SK-N-MC (cell line): Measurements from ENCODE around the gene PRPF6.

Source experiments
- DNase-seq: peaks from one replicate; pipeline ENCODE4 v3.0.0-alpha.2; 2011; ENCODE audit warnings: low read depth, low spot score
- H3K27ac ChIP-seq: fragments of 200-600 bp; sonication (generic); 2 replicates; pipeline ENCODE4 v1.5.1; 2016; ENCODE audit warnings: mixed run types
- H3K36me3 ChIP-seq: fragments of 200-600 bp; sonication (generic); 2 replicates; pipeline ENCODE4 v1.6.1; 2017; ENCODE audit warnings: antibody characterized with exemption, low read length, mixed read lengths; ENCODE audit not compliant: insufficient read depth
- H3K4me3 ChIP-seq: fragments of 200-600 bp; sonication (generic); 2 replicates; pipeline ENCODE4 v1.5.1; 2016
- H3K9ac ChIP-seq: fragments of 200-600 bp; sonication (generic); 2 replicates; pipeline ENCODE4 v1.8.0; 2017; ENCODE audit warnings: mixed run types, mixed read lengths; ENCODE audit not compliant: insufficient read length
- H3K9me3 ChIP-seq: fragments of 200-600 bp; sonication (generic); 2 replicates; pipeline ENCODE4 v1.6.1; 2017; ENCODE audit warnings: low read depth, mild to moderate bottlenecking, antibody characterized with exemption, low read length, moderate library complexity, mixed read lengths
- EZH2 ChIP-seq: fragments of 200-600 bp; sonication (generic); IDR thresholded peaks from one replicate; pipeline ENCODE4 v1.6.1; 2017; ENCODE audit warnings: antibody characterized with exemption
- FOXP2 ChIP-seq: optimal IDR thresholded peaks from 2 replicates; pipeline ENCODE3; 2011; ENCODE audit warnings: mild to moderate bottlenecking, moderate library complexity; ENCODE audit not compliant: insufficient read depth; ENCODE audit errors: extremely low read length, control extremely low read depth
- POLR2AphosphoS5 ChIP-seq: IDR thresholded peaks from 2 replicates; pipeline ENCODE4 v1.6.1; 2012; ENCODE audit warnings: mild to moderate bottlenecking, low read depth, low read length, borderline replicate concordance

PRPF6 gene

GRCh38 chr20:63950701-63951397 is 30.1 kb upstream of the PRPF6 start:
- no peak for DNase-seq
- H3K36me3 ChIP-seq, result no peaks in the 10 kb centered on the region
- no peak overlapping the region for H3K9ac ChIP-seq
- no peaks in the 10 kb centered on the region for H3K9me3 ChIP-seq
- H3K4me3 ChIP-seq, result no peak overlapping the region
- no peak overlapping the region for H3K27ac ChIP-seq
- TF ChIP-seq FOXP2 (no peak), POLR2AphosphoS5 (no peak), EZH2 (no peak)

GRCh38 chr20:63951398-63952209 is 29.3 kb upstream of the PRPF6 start:
- H3K9me3 ChIP-seq, result no peaks in the 10 kb centered on the region
- H3K4me3 ChIP-seq, result no peak overlapping the region
- no peaks in the 10 kb centered on the region for H3K36me3 ChIP-seq
- TF ChIP-seq FOXP2 (no peak), EZH2 (no peak), POLR2AphosphoS5 (no peak)
- DNase-seq, result no peak
- H3K27ac ChIP-seq, result no peak overlapping the region
- no peak overlapping the region for H3K9ac ChIP-seq

GRCh38 chr20:63952210-63952535 is 28.8 kb upstream of the PRPF6 start:
- TF ChIP-seq POLR2AphosphoS5 (no peak), EZH2 (no peak), FOXP2 (no peak)
- Histone ChIP-seq H3K36me3 (no peaks in the 10 kb centered on the region), H3K9me3 (no peaks in the 10 kb centered on the region)

GRCh38 chr20:63952769-63953168 is 28.2 kb upstream of the PRPF6 start:
- TF ChIP-seq POLR2AphosphoS5, result no peak
- no peak overlapping the region for H3K9ac ChIP-seq
- DNase-seq, result no peak
- H3K9me3 ChIP-seq, result no peaks in the 10 kb centered on the region
- no peak overlapping the region for H3K4me3 ChIP-seq
- no peaks in the 10 kb centered on the region for H3K36me3 ChIP-seq
- no peak overlapping the region for H3K27ac ChIP-seq

More at GRCh38 chr20:63952210-63952535, 28.8 kb upstream of the PRPF6 start:
- Histone ChIP-seq H3K9ac (no peak overlapping the region), H3K27ac (no peak overlapping the region), H3K4me3 (no peak overlapping the region)
- DNase-seq, result no peak

- no peak overlapping the region for H3K4me3 ChIP-seq
- H3K9me3 ChIP-seq, result no peaks in the 10 kb centered on the region
- TF ChIP-seq POLR2AphosphoS5 (no peak), FOXP2 (no peak), EZH2 (no peak)
- no peaks in the 10 kb centered on the region; the same call in 1 of the 2 replicates for H3K36me3 ChIP-seq
- no peak overlapping the region for H3K27ac ChIP-seq
- no peak for DNase-seq
- no peak overlapping the region for H3K9ac ChIP-seq
Measured at GRCh38 chr20:63953764-63954429, 27.0 kb upstream of the PRPF6 start.

GRCh38 chr20:63955281-63955826 is 25.6 kb upstream of the PRPF6 start:
- no peaks in the 10 kb centered on the region for H3K9me3 ChIP-seq
- TF ChIP-seq POLR2AphosphoS5, result no peak
- no peak for TF ChIP-seq FOXP2
- TF ChIP-seq EZH2, result no peak
- no peaks in the 10 kb centered on the region; the same call in 1 of the 2 replicates for H3K36me3 ChIP-seq
- no peak for DNase-seq
- H3K27ac ChIP-seq, result 0 out of 2 replicates have a peak overlapping the region, but pooled peaks have one; percentile 79
- H3K4me3 ChIP-seq, result peak overlapping the region; percentile 97
- peak overlapping the region; percentile 99 for H3K9ac ChIP-seq

GRCh38 chr20:63955827-63956663 is 24.9 kb upstream of the PRPF6 start, which contains the start of gene UCKL1:
UCKL1 (minus strand) TSS chr20:63956416; CDS start chr20:63956372, 44 bp downstream.
- peak within 1 kb of the TSS; percentile 99 for H3K9ac ChIP-seq
- DNase-seq, result no peak
- H3K4me3 ChIP-seq, result peak within 1 kb of the TSS; percentile 97
- H3K27ac ChIP-seq, result peak within 1 kb of the TSS; percentile 86
- no peaks in the 10 kb centered on the region; the same call in 1 of the 2 replicates for H3K36me3 ChIP-seq
- H3K9me3 ChIP-seq, result no peaks in the 10 kb centered on the region
- TF ChIP-seq EZH2, result no peak
- peak; percentile 75 for TF ChIP-seq POLR2AphosphoS5

- no peak for DNase-seq
Measured at GRCh38 chr20:63956664-63957003, 24.3 kb upstream of the PRPF6 start.

More at GRCh38 chr20:63956664-63957003, 24.3 kb upstream of the PRPF6 start:
- Histone ChIP-seq H3K4me3 (peak overlapping the region; percentile 84), H3K36me3 (peaks cover 5% of the 10 kb centered on the region; the same call in 1 of the 2 replicates), H3K27ac (peak overlapping the region; percentile 86), H3K9me3 (no peaks in the 10 kb centered on the region), H3K9ac (peak overlapping the region; percentile 70)
- no peak for TF ChIP-seq FOXP2
- TF ChIP-seq POLR2AphosphoS5, result no peak
- TF ChIP-seq EZH2, result no peak
